Stimulated activated CD8-positive, alpha-beta memory T cell treated with anti-CD3 and anti-CD28 coated beads, Interleukin-12 subunit alpha, Interleukin-12 subunit beta, amount 100 ng/mL, for 4 hours (primary cell): ENCODE results near the gene KYAT1.
"Not testable (repeated sequence)": the region's sequence is repeated elsewhere in the genome, so short reads cannot be mapped to it uniquely, and the experiment has no call there.

Experiments used
- DNase-seq: peaks from one replicate; pipeline ENCODE4 v3.0.0-alpha.2; 2020; ENCODE audit warnings: low read depth

KYAT1 gene

DNA sequence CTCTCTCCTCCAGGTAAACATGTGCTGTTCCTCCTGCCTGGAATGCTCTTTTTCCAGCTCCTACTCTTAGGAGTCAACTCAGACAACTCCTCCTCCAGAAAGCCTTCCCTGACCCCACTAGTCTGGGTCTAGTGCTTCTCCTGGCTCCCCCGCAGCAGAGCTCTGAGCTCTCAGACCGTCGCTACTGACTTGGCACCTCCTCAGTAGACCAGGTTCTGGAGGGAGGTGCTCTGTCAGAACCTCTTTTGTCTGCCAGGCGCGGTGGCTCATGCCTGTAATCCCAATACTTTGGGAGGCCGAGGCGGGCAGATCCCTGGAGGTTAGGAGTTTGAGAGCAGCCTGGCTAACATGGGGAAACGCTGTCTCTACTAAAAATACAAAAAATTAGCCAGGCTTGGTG lies 3.6 kb upstream of the KYAT1 start:
- DNase-seq, result no peak

DNA sequence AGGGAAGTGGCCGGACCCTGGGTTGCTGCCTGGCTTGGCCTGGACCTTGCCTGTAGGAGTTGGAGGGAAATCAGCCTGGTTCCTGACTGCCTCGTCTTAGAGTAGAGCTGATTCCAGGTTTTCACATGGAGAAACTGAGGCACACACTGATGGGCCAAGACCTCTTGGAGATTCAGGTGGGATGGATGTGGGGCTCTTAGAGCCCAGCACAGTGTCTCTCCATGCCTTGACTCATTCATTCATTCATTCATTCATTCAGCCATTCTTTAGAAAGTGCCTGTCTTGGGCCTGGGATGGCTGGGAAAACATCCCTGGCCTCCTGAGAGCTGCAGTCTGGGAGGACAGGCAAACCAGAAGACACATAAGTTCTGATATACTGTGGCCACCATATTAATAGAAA lies 2.4 kb upstream of the KYAT1 start:
- DNase-seq, result no peak

DNA sequence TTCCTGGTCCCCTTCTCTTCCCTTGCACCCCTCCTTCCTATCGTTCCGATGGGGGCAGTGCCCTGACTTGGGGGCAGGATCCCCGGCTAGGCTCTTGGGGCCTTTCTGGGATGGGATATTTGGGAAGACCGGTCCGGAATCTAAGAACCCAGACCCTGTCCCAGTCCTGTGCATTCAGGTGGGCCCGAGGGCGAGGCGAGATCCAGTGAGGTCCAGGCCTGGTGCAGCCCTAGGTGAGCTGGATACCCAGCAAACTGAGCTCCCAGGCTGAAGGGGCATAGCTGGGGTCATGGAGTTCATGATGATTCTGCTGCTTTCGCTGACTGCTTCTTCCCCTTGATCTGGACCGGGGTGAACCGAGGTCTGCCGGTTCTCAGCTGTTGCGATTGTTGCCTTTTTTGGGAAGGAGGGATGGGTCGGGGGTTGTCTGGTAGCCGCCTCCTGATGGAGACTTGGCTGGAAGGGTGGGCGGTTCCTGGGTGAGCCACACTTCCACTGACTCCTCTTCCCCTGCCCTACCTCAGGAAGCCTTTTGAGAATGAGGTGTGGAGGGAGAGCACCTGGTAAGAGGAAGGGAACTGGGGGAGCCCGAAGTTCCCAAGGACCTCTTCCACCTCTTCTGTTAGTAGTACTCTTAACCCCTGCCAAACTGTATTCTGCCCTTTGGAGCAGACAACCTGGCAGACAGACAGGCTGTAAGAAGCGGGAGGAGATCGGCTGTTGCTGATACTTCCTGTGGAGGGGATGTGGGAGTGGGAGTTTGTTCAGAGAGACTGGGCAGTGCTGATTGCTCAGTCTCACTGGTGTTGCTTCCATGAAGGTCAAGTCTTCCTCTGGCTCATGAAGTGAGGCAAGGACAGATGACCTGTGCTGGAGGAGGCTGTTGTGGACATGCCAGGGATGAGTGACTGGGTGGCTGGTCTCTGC lies 1.2 kb upstream of the KYAT1 start:
- no peak for DNase-seq

DNA sequence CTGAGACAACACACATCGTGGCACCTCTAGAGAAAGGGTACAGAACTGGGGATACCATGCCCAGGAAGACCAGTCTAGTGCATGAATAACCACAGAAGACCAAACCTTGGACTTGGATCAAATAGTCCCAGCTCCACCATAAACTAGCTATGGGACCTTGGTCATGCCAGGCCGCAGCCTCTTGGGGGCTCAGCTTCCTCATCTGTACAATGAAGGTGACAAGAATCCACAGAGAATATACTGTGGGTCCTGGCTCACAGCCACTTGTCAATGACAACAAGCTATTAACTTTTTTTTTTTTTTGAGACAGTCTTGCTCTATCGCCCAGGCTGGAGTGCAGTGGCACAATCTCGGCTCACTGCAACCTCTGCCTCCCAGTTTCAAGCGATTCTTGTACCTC lies 3.9 kb downstream of the KYAT1 start:
- no peak for DNase-seq

DNA sequence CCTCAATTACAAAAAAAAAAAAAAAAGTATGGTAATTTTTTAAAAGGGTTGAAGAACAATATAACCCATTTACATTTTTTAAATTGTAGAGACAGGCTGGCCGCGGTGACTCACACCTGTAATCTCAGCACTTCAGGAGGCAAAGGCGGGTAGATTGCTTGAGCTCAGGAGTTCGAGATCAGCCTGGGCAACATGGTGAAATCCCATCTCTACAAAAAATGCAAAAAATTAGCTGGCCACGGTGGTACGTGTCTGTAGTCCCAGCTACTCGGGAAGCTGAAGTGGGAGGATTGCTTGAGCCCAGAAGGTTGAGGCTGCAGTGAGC lies 10.8 kb downstream of the KYAT1 start:
- not testable (repeated sequence) for DNase-seq

DNA sequence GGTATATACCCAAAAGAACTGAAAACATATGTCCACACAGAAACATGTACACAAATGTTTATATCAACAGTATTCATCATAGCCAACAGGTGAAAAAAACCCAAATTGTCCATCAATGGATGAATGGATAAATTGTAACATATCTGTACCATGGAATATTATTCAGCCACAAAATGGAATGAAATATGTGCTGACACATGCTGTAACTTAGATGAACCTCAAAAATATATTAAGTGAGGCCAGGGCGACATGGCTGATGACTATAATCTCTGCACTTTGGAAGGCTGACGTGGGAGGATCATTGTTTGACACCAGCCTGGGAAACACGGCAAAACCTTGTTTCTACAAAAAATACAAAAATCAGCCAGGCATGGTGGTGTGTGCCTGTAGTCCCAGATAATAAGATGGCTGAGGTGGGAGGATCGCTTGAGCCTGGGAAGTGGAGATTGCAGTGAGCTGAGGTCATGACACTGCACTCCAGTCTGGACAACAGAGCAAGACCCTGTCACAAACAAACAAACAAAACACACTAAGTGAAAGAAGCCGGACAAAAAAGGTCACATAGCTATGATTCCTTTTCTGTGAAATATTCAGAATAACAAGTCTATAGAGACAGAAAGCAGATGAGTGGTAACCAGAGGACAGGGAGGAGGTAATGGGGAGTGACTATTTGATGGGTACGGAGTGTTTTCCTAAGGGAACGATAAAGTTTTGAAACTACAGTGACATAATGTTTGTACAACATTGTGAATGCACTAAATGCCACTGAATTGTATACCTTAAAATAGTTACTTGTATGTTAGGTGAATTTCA lies 11.4 kb downstream of the KYAT1 start:
- DNase-seq, result no peak

DNA sequence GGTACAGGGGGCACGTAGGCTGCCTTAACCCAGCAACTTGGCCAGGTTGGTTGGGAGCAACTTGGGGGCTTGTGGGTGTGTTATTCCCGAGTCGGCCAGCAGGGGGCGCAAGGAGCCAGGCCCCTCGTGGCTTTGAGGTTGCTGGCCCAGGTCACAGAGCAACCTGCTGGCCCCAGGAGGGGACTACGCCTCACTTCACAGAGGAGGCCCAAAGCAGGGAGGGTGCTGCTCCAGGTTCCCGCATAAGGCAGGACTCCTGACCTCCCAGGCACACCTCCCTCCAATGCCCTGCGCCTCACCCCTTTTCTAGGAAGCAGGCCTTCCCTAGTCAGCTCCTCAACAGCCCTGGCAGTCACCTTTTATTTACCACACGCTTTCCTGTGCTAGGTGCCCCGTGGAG lies 18.1 kb downstream of the KYAT1 start:
- peak; percentile 63 for DNase-seq

DNA sequence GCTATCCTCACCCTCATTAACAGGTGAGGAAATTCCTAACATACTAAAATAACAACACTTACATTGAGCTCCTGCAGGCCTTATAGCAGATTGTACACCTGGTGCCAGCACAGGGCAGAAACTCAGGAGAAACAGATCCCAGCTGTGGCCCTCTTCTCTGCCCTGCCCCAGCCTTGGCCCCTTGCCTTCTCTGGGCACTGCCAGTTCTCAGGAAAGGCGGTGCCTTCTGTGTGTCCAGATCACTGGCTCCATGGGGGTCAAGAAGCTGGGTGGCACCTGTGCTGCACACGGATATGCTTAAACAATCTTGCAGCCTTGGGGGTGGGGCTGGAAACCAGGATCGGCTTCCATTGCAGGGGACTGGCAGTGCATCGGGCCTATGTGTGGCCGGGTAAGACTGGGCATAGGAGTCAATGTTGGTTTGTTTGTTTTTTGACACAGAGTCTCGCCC lies 19.3 kb downstream of the KYAT1 start:
- DNase-seq, result no peak

DNA sequence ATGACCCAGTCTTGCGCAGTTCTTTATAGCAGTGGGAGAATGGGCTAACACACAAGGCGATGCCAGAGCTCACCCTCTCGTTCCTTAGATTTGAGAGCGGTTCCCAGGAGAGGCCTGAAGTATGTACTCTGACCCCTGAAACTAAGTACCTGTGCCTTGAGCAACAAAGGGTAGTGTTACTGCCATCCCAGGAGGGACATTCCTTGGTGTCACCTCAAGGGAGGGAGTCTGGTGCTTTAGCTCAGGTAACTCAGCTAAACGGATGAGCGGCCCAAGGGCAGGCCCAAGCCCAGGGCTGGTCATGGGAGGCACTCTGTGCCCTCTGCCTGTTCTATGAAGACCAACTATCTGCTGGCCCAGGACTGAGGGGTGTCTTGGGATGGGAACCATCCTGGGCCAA lies 20.2 kb downstream of the KYAT1 start:
- no peak for DNase-seq

DNA sequence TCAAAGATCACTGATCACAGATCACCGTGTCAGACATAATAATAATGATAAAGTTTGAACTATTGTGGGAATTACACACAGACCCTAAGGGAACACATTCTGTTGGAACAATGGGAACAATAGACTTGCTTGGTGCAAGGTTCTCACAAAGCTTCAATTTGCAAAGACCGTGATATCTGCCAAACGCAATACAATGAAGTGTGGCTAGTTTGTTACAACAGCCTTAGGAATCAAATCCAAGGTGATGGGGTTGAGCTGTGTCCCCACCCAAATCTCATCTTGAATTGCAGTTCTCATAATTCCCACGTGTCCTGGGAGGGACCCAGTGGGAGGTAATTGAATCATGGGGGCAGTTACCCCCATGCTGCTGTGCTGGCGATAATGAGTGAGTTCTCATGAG lies 20.8 kb downstream of the KYAT1 start:
- no peak for DNase-seq

DNA sequence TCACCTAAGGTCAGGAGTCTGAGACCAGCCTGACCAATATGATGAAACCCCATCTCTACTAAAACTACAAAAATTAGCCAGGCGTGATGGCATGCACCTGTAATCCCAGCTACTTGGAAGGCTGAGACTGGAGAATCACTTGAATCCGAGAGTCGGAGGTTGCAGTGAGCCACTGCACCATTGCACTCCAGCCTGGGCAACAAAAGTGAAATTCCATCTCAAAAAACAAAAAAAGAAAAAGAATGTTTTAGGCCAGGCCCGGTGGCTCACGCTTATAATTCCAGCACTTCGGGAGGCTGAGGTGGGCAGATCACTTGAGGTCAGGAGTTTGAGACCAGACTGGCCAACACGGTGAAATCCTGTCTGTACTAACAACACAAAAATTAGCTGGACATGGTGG lies 23.3 kb downstream of the KYAT1 start:
- not testable (repeated sequence) for DNase-seq

DNA sequence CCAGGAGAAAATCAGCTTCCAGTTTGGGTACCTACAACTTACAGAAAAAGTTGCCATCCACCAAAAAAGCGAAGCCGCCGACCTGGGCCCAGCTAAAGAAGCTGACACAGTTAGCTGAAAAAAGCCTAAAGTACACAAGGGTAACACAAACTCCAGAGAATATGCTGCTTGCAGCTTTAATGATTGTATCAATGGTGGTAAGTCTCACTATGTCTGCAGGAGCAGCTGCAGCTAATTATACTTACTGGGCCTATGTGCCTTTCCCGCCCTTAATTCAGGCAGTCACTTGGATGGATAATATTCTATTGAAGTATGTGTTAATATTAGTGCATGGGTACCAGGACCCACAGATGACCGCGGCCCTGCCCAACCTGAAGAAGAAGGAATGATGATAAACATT lies 27.3 kb downstream of the KYAT1 start:
- not testable (repeated sequence) for DNase-seq

DNA sequence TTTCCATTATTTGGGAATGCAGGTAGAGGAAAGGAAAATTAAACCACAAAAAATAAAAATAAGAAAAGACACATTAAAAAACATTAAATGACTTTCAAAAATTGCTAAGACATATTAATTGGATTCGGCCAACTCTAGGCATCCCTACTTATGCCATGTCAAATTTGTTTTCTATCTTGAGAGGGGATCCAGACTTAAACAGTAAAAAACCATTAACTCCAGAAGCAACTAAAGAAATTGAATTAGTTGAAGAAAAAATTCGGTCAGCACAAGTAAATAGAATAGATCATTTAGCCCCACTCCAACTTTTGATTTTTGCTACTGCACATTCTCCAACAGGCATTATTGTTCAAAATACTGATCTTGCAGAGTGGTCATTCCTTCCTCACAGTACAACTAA lies 29.1 kb downstream of the KYAT1 start:
- DNase-seq, result not testable (repeated sequence)

DNA sequence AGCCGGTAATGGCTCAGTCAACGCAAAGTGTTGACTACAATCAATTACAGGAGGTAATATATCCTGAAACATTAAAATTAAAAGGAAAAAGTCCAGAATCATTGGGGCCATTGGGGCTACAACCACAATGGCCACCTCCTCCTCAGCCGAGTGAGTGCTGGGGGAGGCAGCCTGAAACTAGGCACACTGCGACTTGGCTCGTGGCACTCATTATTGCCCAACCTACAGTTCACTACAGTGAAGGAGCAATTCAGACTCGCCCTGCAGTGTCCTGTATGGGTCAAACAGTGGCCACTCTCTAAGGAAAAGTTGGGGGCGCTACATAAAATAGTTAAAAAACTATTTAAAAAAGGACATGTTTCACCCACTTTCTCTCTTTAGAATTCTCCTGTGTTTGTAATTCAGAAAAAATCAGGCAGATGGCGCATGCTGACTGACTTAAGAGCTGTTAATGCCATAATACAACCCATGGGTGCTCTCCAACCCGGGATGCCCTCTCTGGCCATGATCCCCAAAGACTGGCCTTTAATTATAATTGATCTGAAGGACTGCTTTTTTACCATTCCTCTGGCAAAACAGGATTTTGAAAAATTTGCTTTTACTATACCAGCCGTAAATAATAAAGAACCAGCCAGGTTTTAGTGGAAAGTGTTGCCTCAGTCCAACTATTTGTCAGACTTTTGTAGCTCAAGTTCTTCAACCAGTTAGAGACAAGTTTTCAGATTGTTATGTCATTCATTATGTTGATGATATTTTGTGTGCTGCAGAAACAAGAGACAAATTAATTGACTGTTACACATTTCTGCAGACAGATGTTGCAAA lies 29.8 kb downstream of the KYAT1 start:
- DNase-seq, result not testable (repeated sequence)

DNA sequence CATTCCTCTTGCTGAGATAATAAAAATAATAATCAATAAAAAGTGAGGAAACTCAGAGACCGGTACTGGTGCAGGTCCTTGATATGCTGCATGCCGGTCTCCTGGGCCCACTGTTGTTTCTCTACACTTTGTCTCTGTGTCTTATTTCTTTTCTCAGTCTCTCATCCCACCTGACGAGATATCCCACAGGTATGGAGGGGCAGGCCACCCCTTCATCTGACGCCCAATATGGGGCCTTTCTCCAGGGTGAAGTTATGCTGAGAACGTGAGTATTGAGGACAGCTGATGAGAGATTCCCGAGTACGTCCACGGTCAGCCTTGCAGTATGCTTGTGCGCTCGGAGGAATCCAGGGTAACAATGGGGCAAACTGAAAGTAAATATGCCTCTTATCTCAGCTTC lies 30.7 kb downstream of the KYAT1 start:
- DNase-seq, result not testable (repeated sequence)

DNA sequence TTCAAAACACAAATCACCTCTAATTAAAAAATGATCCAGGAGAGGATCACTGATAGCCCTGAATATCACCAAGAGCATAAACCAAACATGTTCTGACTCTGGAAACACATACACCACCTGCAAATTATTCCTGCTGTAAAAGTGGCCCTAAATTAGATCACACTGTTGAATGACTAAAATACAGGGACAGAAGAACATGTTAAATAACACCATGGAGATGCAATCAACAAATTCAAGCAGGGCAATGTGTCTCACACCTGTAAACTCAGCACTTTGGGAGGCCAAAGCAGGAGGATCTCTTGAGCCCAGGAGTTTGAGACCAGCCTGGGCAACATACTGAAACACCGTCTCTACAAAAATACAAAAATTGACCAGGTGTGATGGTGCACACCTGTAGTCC lies 33.9 kb downstream of the KYAT1 start:
- DNase-seq, result no peak

DNA sequence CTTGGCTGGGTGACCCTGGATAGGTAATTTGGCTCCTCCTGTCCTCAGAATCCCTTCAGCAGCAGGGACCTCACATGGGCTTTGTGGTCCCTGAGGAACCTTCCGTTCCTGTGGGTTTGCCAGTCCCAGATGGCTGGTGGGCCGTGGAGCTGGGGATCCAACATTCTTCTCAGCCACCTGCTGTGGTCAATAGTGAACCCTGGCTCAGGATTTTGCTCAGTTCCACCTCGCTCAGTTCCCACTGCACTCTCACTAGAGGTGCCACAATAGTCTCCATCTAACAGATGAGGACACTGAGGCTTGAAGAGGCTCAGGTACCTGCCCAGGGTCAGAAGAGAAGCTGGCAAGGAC lies 35.1 kb downstream of the KYAT1 start:
- no peak for DNase-seq

DNA sequence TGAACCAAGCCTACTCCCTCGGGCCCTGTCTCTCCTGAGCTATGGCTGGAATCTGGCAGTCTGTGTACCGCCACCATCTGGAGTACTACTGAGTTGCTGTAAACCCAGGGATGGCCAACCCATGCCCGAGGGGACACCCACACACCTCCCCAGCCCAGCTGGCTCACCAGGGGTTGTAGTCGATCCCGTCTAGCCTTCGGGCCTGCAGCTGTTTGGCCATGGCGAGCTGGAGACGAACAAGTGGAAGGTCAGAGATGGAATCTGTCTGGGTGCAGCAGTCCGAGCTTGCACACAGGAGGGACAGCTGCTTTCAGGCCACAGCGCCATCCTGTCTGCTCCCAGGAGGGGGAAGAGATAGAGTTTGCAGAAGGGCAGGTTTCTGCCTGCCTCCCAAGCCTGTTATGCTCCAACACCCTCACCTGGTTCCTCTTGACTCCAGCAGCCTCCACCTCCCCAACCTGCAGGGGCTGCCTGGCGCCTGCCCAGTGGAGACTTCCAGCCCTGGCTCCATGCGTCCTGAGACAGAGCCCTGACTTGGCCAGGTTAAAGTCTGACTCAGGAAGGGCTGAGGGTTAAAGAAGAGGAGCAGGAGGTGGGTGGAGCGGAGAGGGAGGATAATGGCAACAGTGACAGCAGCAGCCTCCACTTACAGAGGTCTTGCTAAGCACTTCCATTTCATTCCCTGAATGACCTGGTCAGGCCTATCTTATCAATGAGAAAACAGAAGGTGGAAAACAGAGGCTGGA lies 36.4 kb downstream of the KYAT1 start:
- DNase-seq, result no peak

DNA sequence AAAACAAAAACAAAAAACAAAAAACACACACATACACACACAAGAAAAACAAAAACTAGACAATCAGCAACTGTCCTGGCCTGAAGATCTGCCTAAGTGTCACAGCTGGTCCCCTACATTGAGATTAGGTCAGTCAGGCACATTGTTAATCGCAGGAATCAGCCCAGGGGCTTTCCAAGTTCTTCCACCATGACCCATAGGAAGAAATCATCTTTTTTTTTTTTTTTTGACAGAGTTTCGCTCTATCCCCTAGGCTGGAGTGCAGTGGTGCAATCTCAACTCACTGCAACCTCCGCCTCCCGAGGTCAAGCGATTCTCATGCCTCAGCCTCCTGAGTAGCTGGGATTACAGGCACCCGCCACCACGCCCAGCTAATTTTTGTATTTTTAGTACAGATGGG lies 38.6 kb downstream of the KYAT1 start:
- DNase-seq, result not testable (repeated sequence)

DNA sequence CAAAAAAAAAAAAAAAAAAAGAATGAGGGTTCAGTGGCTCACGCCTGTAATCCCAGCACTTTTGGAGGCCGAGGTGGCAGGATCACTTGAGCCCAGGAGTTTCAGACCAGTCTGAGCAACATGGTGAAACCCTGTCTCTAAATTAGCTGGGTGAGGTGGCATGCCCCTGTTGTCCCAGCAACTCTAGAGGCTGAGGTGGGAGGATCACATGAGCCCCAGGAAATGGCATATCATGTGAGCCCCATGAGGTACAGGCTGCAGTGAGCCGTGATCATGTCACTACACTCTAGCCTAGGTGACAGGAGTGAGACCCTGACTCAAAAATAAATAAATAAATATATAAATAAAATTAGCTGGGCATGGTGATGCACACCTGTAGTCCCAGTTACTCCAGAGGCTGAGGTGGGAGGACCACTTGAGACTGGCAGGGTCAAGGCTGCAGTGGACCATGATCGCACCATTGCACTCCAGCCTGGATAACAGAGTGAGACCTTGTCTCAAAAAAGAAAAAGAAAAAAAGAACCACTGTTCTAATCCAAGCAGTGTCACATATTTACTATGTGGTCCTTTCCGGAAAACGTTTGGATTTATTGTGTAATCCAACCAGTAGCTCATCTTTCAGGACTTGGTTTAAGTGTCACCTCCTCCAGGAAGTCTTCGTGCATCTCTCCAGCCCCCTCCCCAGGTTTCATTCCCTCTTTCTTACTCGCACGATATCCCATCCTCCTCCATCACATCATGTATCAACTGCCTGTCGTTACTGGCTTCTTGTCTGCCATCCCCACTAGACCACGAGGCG lies 39.9 kb downstream of the KYAT1 start:
- DNase-seq, result no peak

DNA sequence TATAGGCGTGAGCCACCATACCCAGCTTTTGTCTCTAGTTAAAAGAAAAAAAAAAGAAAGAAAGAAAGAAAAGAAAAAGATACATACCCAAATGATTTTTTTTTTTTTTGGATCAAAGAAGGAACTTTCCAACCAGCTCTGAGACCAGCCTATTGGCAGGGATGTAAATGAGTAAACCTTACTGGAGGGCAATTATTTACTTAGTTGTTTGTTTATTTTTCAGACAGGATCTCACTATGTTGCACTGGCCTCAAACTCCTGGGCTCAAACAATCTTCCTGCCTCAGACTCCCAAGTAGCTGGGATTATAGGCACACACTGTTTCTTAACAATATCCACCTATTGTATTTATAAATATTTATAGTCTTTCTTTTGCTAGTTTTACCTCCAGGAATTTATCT lies 41.2 kb downstream of the KYAT1 start:
- no peak for DNase-seq
